Stimulated activated naive B cell treated with anti-CD40 and anti-IgM and Interleukin-4, amounts not matched to agents 10 μg/mL and 1 μg/mL and 100 μg/mL, for 72 hours (primary cell): ENCODE measurements around the gene NR2E3.

Source experiments
- ATAC-seq, 2 donors: fragments of 150-1000 bp; cut with Tn5 transposase; replicated peaks; 2 replicates each; pipeline ENCODE4 v1.10.0; 2021; ENCODE audit warnings: moderate library complexity in 1 of 2
- DNase-seq: peaks from one replicate; pipeline ENCODE4 v3.0.0; 2021
- H3K27ac Mint-ChIP-seq: one replicate; pipeline ENCODE4 v1.8.0; 2022; ENCODE audit warnings: mild to moderate bottlenecking, mixed read lengths
- H3K27me3 Mint-ChIP-seq, 2 donors: one replicate each; pipeline ENCODE4 v1.8.0; 2022; ENCODE audit warnings: mixed read lengths in 2 of 2
- H3K36me3 Mint-ChIP-seq, 2 donors: one replicate each; pipeline ENCODE4 v1.8.0; 2022; ENCODE audit warnings: mixed read lengths in 2 of 2, mild to moderate bottlenecking in 1 of 2
- H3K4me1 Mint-ChIP-seq, 2 donors: one replicate each; pipeline ENCODE4 v1.8.0; 2022; ENCODE audit warnings: mixed read lengths in 2 of 2, mild to moderate bottlenecking in 1 of 2
- H3K4me3 Mint-ChIP-seq, 2 donors: one replicate each; pipeline ENCODE4 v1.8.0; 2022; ENCODE audit warnings: mild to moderate bottlenecking in 2 of 2, mixed read lengths in 2 of 2, moderate library complexity in 1 of 2
- H3K9me3 Mint-ChIP-seq, 2 donors: one replicate each; pipeline ENCODE4 v1.8.0; 2022; ENCODE audit warnings: mixed read lengths in 2 of 2, mild to moderate bottlenecking in 1 of 2

Gene NR2E3

GRCh38 chr15:71782422-71783165, 27.8 kb upstream of the NR2E3 start:
- ATAC-seq (no peak), DNase-seq (no peak)
- Mint-ChIP-seq H3K27ac (no peak overlapping the region), H3K9me3 (no peaks in the 10 kb centered on the region), H3K4me1 (peaks cover 2 to 12% of the 10 kb centered on the region in 2 donors), H3K36me3 (no peaks in the 10 kb centered on the region), H3K27me3 (peaks cover 27 to 44% of the 10 kb centered on the region in 2 donors), H3K4me3 (no peak overlapping the region)

- Mint-ChIP-seq H3K4me3 (no peak overlapping the region), H3K27ac (no peak overlapping the region), H3K4me1 (peaks cover 2 to 12% of the 10 kb centered on the region in 2 donors), H3K9me3 (no peaks in the 10 kb centered on the region), H3K36me3 (no peaks in the 10 kb centered on the region), H3K27me3 (peaks cover 27 to 41% of the 10 kb centered on the region in 2 donors)
- DNase-seq = no peak
- ATAC-seq = no peak
Observed at GRCh38 chr15:71784719-71785118, 25.6 kb upstream of the NR2E3 start.

DNA sequence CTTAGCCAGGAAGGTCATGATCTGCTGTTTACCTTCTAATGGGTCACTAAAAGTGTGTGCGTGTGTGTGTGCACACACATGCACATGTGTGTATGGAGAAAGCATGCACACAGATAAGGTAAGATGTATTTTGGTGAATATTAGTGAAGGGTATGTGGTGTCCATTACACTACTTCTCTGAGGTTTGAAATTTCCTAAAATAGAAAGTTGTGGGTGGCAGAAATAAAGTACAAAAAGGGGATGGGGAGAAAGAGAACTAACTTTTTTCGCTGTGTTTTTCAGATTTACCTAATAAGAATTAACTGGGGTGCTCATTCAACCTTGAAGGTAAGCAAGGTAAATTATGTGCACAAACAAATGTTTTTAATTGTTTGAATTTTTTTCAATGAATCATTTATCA, 24.4 kb upstream of the NR2E3 start:
- no peaks in the 10 kb centered on the region for H3K9me3 Mint-ChIP-seq
- peaks cover 26 to 33% of the 10 kb centered on the region in 2 donors for H3K27me3 Mint-ChIP-seq
- no peak overlapping the region for H3K4me3 Mint-ChIP-seq
- H3K27ac Mint-ChIP-seq = no peak overlapping the region
- no peaks in the 10 kb centered on the region for H3K36me3 Mint-ChIP-seq
- ATAC-seq = no peak
- peaks cover 0 to 5% of the 10 kb centered on the region in 2 donors for H3K4me1 Mint-ChIP-seq
- DNase-seq = no peak

- ATAC-seq (no peak), DNase-seq (no peak)
- H3K4me1 Mint-ChIP-seq = peaks cover 0 to 5% of the 10 kb centered on the region in 2 donors
- H3K9me3 Mint-ChIP-seq = no peaks in the 10 kb centered on the region
- H3K27me3 Mint-ChIP-seq = peaks cover 21 to 26% of the 10 kb centered on the region in 2 donors
- no peaks in the 10 kb centered on the region for H3K36me3 Mint-ChIP-seq
- H3K4me3 Mint-ChIP-seq = no peak overlapping the region
- no peak overlapping the region for H3K27ac Mint-ChIP-seq
Observed at GRCh38 chr15:71786673-71787072, 23.7 kb upstream of the NR2E3 start.

DNA sequence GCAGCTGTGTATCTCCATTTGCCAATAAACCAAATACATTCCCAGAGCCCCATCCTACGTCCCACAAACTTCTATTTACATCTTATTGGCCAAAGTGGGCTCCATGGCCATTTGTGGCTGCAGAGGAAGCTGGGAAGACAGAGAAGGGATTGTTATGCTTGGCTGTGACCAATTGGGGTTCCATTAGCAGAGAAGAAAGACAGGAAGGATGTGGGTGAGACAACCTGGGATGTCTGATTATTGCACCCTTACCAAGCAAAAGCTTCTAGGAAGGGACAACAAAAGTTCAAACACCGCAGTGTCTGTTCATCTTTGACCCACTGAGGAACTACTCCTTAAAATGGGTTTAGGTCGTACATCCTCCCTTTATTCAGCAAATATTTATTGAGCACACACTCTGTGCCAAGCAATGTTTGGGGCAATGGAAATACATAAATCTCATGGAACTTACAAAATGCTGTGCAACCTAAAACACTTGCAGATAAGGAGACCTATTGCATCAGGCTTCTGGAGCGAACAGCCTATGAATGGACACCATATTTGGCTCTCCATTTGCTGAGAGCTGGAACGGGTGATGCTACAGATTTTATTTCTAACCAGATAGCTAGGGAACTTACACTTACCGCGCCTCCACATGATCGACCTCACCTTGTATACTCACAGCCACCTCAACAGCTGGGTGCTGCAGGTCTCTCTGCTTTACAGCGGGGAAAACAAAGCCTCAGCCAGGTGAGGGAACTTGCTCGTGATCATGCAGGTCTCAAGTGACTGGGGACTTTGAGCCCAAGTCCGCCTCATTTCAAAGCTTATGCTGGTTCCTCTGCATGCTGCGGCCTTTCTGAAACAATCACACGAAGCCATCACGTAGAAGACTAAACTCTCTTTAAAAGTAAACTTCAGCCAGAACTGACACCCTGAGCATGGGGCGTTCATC, 21.4 kb upstream of the NR2E3 start:
- peaks cover 21% of the 10 kb centered on the region in 2 donors for H3K27me3 Mint-ChIP-seq
- no peak for DNase-seq
- H3K27ac Mint-ChIP-seq = no peak overlapping the region
- no peak for ATAC-seq
- H3K36me3 Mint-ChIP-seq = no peaks in the 10 kb centered on the region
- H3K4me1 Mint-ChIP-seq = peaks cover 0 to 5% of the 10 kb centered on the region in 2 donors
- H3K9me3 Mint-ChIP-seq = no peaks in the 10 kb centered on the region
- no peak overlapping the region for H3K4me3 Mint-ChIP-seq

DNA sequence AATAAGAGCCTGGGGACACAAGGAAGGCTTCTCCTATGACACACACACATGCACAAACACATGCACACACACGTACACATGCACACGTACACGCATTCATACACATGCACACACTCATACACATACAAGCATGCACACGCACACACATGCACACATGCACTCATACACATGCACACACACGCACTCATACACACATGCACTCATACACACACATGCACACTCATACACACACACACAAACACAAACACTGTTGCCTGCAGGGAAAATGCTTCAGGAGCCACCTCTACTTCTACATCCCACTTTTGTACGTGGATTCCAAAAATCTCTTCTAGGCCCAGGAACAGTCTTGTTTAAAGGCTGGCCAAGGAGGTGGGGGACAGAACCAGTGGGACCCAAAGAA, 20.7 kb upstream of the NR2E3 start:
- peaks cover 17 to 21% of the 10 kb centered on the region in 2 donors for H3K27me3 Mint-ChIP-seq
- H3K4me3 Mint-ChIP-seq = no peak overlapping the region
- ATAC-seq (no peak), DNase-seq (no peak)
- H3K36me3 Mint-ChIP-seq = no peaks in the 10 kb centered on the region
- no peak overlapping the region for H3K27ac Mint-ChIP-seq
- no peaks in the 10 kb centered on the region for H3K9me3 Mint-ChIP-seq
- peaks cover 0 to 5% of the 10 kb centered on the region in 2 donors for H3K4me1 Mint-ChIP-seq

GRCh38 chr15:71790081-71790480, 20.3 kb upstream of the NR2E3 start:
- Mint-ChIP-seq H3K4me3 (no peak overlapping the region), H3K9me3 (no peaks in the 10 kb centered on the region), H3K36me3 (no peaks in the 10 kb centered on the region), H3K4me1 (peaks cover 0 to 5% of the 10 kb centered on the region in 2 donors), H3K27me3 (peaks cover 12 to 21% of the 10 kb centered on the region in 2 donors), H3K27ac (no peak overlapping the region)
- ATAC-seq (no peak), DNase-seq (no peak)

DNA sequence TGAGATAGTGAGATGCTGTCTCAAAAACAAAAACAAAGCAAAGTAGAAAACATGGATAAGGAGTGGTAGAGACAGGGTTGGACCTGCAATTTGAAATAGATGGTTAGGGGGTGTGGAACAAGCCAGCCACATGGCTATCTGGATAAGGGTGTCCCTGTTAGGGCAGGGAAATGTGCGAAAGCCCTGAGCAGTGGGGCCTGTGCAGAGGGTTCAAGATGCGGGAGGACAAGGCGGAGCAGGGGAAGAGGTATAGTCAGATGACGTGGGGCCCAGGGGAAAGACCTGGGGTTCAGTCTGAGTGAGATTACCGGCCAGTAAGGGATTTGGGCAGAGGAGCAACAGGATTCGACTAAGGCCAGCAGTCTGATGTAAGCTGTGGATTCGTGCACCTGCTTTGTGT, 18.4 kb upstream of the NR2E3 start:
- no peak for DNase-seq
- Mint-ChIP-seq H3K4me3 (no peak overlapping the region), H3K27ac (no peak overlapping the region), H3K4me1 (no peaks in the 10 kb centered on the region), H3K9me3 (no peaks in the 10 kb centered on the region), H3K27me3 (peaks cover 0 to 13% of the 10 kb centered on the region in 2 donors), H3K36me3 (no peaks in the 10 kb centered on the region)
- ATAC-seq = no peak

- H3K4me1 Mint-ChIP-seq = no peaks in the 10 kb centered on the region
- ATAC-seq = no peak
- DNase-seq = no peak
Observed at GRCh38 chr15:71792521-71792920, 17.8 kb upstream of the NR2E3 start.

DNA sequence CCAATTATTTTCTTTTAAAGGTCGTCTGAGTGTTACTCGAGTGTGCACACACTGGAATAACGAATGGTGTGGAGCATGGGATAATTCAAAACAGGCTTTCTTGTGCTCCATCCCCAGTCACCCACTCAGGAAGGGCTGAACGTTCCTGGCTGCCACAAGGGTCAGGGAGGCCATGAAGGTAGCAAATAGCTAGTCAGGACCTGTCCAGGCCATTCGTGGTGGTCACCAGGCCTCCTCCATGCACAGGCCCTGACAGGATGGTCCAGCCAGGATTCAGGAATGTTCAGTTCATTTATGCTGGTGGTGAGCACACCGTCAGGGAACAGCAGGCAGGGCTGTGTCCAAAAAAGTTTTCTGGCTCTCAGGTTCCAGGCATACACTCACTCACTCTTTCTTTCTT, 11.7 kb upstream of the NR2E3 start:
- H3K4me3 Mint-ChIP-seq = no peak overlapping the region
- peaks cover 0 to 2% of the 10 kb centered on the region in 2 donors for H3K4me1 Mint-ChIP-seq
- no peak for DNase-seq
- peaks cover 36 to 38% of the 10 kb centered on the region in 2 donors for H3K27me3 Mint-ChIP-seq
- ATAC-seq = no peak
- H3K36me3 Mint-ChIP-seq = no peaks in the 10 kb centered on the region
- H3K9me3 Mint-ChIP-seq = peaks cover 0 to 4% of the 10 kb centered on the region in 2 donors
- no peak overlapping the region for H3K27ac Mint-ChIP-seq

More at GRCh38 chr15:71792521-71792920, 17.8 kb upstream of the NR2E3 start:
- Mint-ChIP-seq H3K27ac (no peak overlapping the region), H3K36me3 (no peaks in the 10 kb centered on the region), H3K9me3 (no peaks in the 10 kb centered on the region), H3K4me3 (no peak overlapping the region), H3K27me3 (peaks cover 0 to 13% of the 10 kb centered on the region in 2 donors)

- no peak overlapping the region for H3K4me3 Mint-ChIP-seq
- no peak for DNase-seq
- peaks cover 36 to 38% of the 10 kb centered on the region in 2 donors for H3K27me3 Mint-ChIP-seq
- peaks cover 0 to 4% of the 10 kb centered on the region in 2 donors for H3K9me3 Mint-ChIP-seq
- no peaks in the 10 kb centered on the region for H3K36me3 Mint-ChIP-seq
- ATAC-seq = no peak
- no peak overlapping the region for H3K27ac Mint-ChIP-seq
- H3K4me1 Mint-ChIP-seq = peaks cover 0 to 2% of the 10 kb centered on the region in 2 donors
Observed at GRCh38 chr15:71800190-71800589, 10.2 kb upstream of the NR2E3 start.

GRCh38 chr15:71800835-71801745, 9.3 kb upstream of the NR2E3 start:
- Mint-ChIP-seq H3K4me1 (peaks cover 0 to 2% of the 10 kb centered on the region in 2 donors), H3K9me3 (peaks cover 0 to 4% of the 10 kb centered on the region in 2 donors), H3K27me3 (peaks cover 38 to 42% of the 10 kb centered on the region in 2 donors), H3K36me3 (no peaks in the 10 kb centered on the region), H3K4me3 (no peak overlapping the region), H3K27ac (no peak overlapping the region)
- DNase-seq = no peak
- ATAC-seq = peak; percentile 51 to 66

DNA sequence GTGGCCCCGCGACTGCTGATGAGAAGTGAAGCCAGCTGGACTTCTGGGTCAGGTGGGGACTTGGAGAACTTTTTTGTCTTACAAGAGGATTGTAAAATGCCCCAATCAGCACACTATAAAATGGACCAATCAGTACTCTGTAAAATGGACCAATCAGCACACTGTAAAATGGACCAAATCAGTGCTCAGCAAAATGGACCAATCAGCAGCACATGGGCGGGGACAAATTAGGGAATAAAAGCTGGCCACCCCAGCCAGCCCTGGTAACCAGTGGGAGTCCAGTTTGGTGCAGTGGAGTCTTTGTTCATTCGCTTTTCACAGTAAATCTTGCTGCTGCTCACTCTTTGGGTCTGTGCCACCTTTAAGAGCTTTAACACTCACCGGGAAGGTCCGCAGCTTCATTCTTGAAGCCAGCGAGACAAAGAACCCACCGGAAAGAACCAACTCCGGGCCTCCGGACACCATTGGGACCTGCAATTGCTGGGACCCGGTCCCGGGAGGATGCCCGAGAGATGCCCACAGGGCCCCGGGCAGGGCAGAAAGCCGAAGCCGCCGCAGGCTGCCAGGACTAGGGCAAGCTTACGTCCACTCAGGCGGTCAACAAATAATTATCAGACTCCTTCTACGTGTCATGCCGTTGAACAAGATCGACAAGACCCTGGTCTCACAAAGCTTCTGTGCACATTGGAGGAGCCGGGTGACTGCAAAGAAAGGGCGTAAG, 8.3 kb upstream of the NR2E3 start:
- H3K9me3 Mint-ChIP-seq = peaks cover 0 to 4% of the 10 kb centered on the region in 2 donors
- H3K4me1 Mint-ChIP-seq = peaks cover 0 to 2% of the 10 kb centered on the region in 2 donors
- no peak overlapping the region for H3K4me3 Mint-ChIP-seq
- no peaks in the 10 kb centered on the region for H3K36me3 Mint-ChIP-seq
- DNase-seq (no peak), ATAC-seq (no peak)
- peaks cover 38 to 42% of the 10 kb centered on the region in 2 donors for H3K27me3 Mint-ChIP-seq
- no peak overlapping the region for H3K27ac Mint-ChIP-seq
